ENCODE results near the gene UBE2E3. TPM values are rescaled to one million over a fixed set of nuclear protein-coding genes. Genes with fewer than 3 reads are reported as not detected.

UBE2E3 gene
- total and polyA plus RNA-seq, 2 experiments from 2014 or later: 151 to 211 TPM

DNA sequence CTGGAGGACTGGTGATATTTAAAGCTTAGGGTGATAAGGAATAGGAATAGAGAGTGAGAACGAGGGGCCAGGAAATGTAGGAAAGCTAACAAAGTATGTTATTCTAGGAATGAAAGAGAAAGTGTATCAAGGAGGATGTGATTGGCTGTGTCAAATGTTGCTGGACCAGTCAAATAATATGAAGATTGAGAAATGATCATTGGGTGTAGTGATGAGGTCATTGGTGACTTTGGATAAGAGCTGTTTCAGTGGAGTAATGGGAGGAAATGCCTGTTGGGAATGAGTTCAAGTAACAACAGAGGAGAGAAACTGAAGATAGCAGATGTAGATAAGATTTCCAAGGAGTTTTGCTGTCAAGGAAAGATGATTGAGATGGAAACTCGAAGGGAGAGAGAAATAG lies 74.4 kb downstream of the UBE2E3 start:
- Histone ChIP-seq H3K36me3 (replicated peaks; ENCODE audit: insufficient read depth, low read depth) (no peaks in the 10 kb centered on the region), H3K9me3 (ENCODE audit: low read depth) (no peaks in the 10 kb centered on the region), H3K27me3 (no peaks in the 10 kb centered on the region), H3K27ac (no peak overlapping the region), H2AFZ (no peak overlapping the region), H3K79me2 (peaks cover 54% of the 10 kb centered on the region), H3K9me2 (replicated peaks; ENCODE audit: insufficient read depth) (no peaks in the 10 kb centered on the region), H3K4me3 (no peak overlapping the region), H4K20me1 (ENCODE audit: insufficient read depth, poor library complexity, severe bottlenecking) (no peaks in the 10 kb centered on the region), H3K4me2 (no peak overlapping the region), H3K4me1 (ENCODE audit: insufficient read depth) (no peaks in the 10 kb centered on the region)
- DNase-seq (ENCODE audit: low spot score): no peak
- WGBS (ENCODE audit: low lambda C conversion rate, missing lambda C conversion rate): 82% methylated on average over 2 of the region's 2 CpGs
- TF ChIP-seq CTCF (IDR thresholded peaks at IDR 0.05; ENCODE audit: poor library complexity): no peak
- no peak for TF ChIP-seq EZH2 (IDR thresholded peaks at IDR 0.05; ENCODE audit: borderline replicate concordance)
- TF ChIP-seq EZH2phosphoT487 (IDR thresholded peaks at IDR 0.05; ENCODE audit: low read depth, severe bottlenecking, unreplicated experiment): no peak

DNA sequence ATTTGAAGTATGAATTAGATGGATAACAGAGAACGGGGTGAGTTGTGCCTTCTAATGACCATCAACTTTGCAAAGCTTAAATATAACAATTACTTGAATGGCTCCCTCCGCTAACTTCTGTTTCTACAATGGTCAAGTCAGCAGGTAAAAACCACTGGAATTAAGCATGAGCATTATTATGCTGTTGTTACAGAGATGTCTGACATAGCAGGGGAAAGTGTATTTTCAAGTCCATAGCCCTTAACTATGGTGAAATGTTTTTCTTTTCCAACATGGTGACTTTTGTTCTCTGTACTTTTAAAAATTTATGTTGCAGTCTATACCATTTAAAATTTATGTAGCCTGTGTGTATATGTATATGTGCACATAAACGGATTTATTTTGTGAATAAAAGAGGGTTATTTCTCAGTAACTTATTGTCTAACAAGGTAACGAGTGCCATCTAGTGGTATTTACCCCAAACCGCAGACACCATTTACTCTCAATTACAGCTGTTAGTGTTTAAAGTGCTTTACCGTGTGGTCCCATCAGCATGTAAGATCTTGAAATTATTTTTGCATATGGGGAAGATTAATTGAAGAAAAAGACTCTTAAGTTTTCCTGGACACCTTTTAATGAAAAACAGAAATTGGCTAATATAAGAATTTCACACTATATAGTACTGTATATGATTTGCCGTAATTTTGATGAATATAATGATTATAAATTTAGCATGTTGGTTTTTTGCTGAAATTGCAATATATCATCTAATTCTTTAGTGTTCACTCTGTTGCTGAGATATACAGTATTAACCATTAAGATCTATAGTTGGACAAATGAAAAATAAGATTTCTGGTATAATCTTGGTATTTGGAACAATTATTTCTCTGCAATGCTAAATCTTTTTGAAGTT lies 78.2 kb downstream of the UBE2E3 start:
- WGBS (ENCODE audit: low lambda C conversion rate, missing lambda C conversion rate): 70% methylated on average over 7 of the region's 7 CpGs
- Histone ChIP-seq H3K4me3 (no peak overlapping the region), H3K36me3 (replicated peaks; ENCODE audit: insufficient read depth, low read depth) (no peaks in the 10 kb centered on the region), H3K79me2 (peaks cover 21% of the 10 kb centered on the region), H4K20me1 (ENCODE audit: insufficient read depth, poor library complexity, severe bottlenecking) (no peaks in the 10 kb centered on the region), H3K27me3 (no peaks in the 10 kb centered on the region), H3K9me2 (replicated peaks; ENCODE audit: insufficient read depth) (no peaks in the 10 kb centered on the region), H3K4me1 (ENCODE audit: insufficient read depth) (no peaks in the 10 kb centered on the region), H3K27ac (no peak overlapping the region), H3K4me2 (no peak overlapping the region), H2AFZ (no peak overlapping the region), H3K9me3 (ENCODE audit: low read depth) (no peaks in the 10 kb centered on the region)
- DNase-seq (ENCODE audit: low spot score): peak; percentile 35
- TF ChIP-seq EZH2 (IDR thresholded peaks at IDR 0.05; ENCODE audit: borderline replicate concordance) (no peak), EZH2phosphoT487 (IDR thresholded peaks at IDR 0.05; ENCODE audit: low read depth, severe bottlenecking, unreplicated experiment) (no peak), CTCF (IDR thresholded peaks at IDR 0.05; ENCODE audit: poor library complexity) (peak; percentile 65)

DNA sequence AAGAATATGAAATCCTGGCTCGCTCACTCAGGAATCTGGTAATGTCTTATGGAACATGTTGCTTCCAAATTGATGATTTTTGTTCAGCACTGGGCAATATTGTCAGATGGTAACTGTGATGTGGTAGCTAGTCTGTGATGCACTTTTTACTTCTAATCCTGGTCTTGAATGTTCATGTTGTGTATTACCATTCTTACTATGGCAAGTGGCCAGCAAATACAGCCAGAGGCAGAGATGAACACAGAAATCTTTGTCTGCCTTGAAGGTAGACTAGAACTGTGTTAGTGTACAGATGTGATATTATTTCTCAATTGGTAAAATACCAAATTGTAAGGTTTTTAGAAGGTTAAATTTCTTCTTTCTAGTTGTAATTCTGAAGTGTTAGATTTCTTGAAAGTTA lies 83.3 kb downstream of the UBE2E3 start:
- Histone ChIP-seq H3K36me3 (replicated peaks; ENCODE audit: insufficient read depth, low read depth) (no peaks in the 10 kb centered on the region), H3K27ac (no peak overlapping the region), H3K9me2 (replicated peaks; ENCODE audit: insufficient read depth) (no peaks in the 10 kb centered on the region), H3K4me2 (no peak overlapping the region), H3K27me3 (no peaks in the 10 kb centered on the region), H4K20me1 (ENCODE audit: insufficient read depth, poor library complexity, severe bottlenecking) (no peaks in the 10 kb centered on the region), H3K4me3 (no peak overlapping the region), H3K9me3 (ENCODE audit: low read depth) (no peaks in the 10 kb centered on the region), H2AFZ (no peak overlapping the region), H3K79me2 (peaks cover 12% of the 10 kb centered on the region), H3K4me1 (ENCODE audit: insufficient read depth) (no peaks in the 10 kb centered on the region)
- TF ChIP-seq EZH2 (IDR thresholded peaks at IDR 0.05; ENCODE audit: borderline replicate concordance): no peak
- TF ChIP-seq EZH2phosphoT487 (IDR thresholded peaks at IDR 0.05; ENCODE audit: low read depth, severe bottlenecking, unreplicated experiment): no peak
- TF ChIP-seq CTCF (IDR thresholded peaks at IDR 0.05; ENCODE audit: poor library complexity): no peak
- 100% methylated on average over 1 of the region's 1 CpG for WGBS (ENCODE audit: low lambda C conversion rate, missing lambda C conversion rate)
- no peak for DNase-seq (ENCODE audit: low spot score)

Data from hepatocyte (in vitro differentiated cells).